ENCODE measurements around the gene EPHA1.

The EPHA1 gene

GRCh38 chr7:143444785-143445184 is 36.1 kb upstream of the EPHA1 start:
- peaks cover 9% of the 10 kb centered on the region for H3K27me3 Mint-ChIP-seq
- no peak for ATAC-seq (replicated peaks; ENCODE audit: extremely low read depth, poor library complexity, severe bottlenecking)
- DNase-seq (ENCODE audit: low spot score in 2 of 2): no peak

DNA sequence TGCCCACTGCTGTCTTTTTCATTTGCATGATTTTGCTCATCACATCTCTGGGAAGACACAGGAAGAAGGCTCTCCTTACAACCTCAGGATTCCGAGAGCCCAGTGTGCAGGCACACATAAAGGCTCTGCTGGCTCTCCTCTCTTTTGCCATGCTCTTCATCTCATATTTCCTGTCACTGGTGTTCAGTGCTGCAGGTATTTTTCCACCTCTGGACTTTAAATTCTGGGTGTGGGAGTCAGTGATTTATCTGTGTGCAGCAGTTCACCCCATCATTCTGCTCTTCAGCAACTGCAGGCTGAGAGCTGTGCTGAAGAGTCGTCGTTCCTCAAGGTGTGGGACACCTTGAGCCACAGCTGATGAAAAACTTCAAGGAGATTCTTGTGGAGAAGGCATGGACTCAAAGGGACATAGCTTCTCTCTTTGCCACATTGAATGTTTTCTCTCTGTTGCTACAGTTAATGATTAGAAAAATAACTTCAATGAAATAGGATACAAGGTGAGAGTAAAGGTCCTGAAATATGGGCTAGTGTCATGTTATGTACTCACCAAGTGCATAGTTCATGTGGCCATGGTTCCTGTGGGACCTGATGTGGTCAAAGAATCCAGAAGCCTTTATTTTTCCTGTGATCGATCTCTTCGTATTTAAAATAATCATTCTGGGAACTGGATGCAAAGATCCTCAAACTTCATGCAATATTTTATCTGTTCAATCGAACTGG is 35.6 kb upstream of the EPHA1 start:
- DNase-seq (ENCODE audit: low spot score in 2 of 2): no peak
- no peak for ATAC-seq (replicated peaks; ENCODE audit: extremely low read depth, poor library complexity, severe bottlenecking)
- no peaks in the 10 kb centered on the region for H3K4me1 Mint-ChIP-seq

More at GRCh38 chr7:143444785-143445184, 36.1 kb upstream of the EPHA1 start:
- Mint-ChIP-seq H3K9me3 (no peaks in the 10 kb centered on the region), H3K4me1 (no peaks in the 10 kb centered on the region), H3K4me3 (no peak overlapping the region), H3K36me3 (ENCODE audit: insufficient read depth) (peaks cover under 1% of the 10 kb centered on the region), H3K27ac (ENCODE audit: low read depth) (no peak overlapping the region)

GRCh38 chr7:143443153-143443552 is 34.5 kb upstream of the EPHA1 start, which contains the start of gene TAS2R60:
Gene TAS2R60 (plus strand): TSS chr7:143443453. CDS start chr7:143443453, 0 bp downstream.
- peaks cover 2% of the 10 kb centered on the region for H3K36me3 Mint-ChIP-seq (ENCODE audit: insufficient read depth)
- peaks cover 9% of the 10 kb centered on the region for H3K27me3 Mint-ChIP-seq
- H3K27ac Mint-ChIP-seq (ENCODE audit: low read depth): no peak within 1 kb of the TSS
- no peak within 1 kb of the TSS for H3K4me3 Mint-ChIP-seq
- ATAC-seq (replicated peaks; ENCODE audit: extremely low read depth, poor library complexity, severe bottlenecking): no peak
- DNase-seq (ENCODE audit: low spot score in 2 of 2): no peak
- peaks cover 5% of the 10 kb centered on the region for H3K4me1 Mint-ChIP-seq
- no peaks in the 10 kb centered on the region for H3K9me3 Mint-ChIP-seq

More for the DNA sequence above, 35.6 kb upstream of the EPHA1 start:
- H3K27ac Mint-ChIP-seq (ENCODE audit: low read depth): no peak overlapping the region
- H3K9me3 Mint-ChIP-seq: no peaks in the 10 kb centered on the region
- H3K36me3 Mint-ChIP-seq (ENCODE audit: insufficient read depth): peaks cover 2% of the 10 kb centered on the region
- no peak overlapping the region for H3K4me3 Mint-ChIP-seq
- H3K27me3 Mint-ChIP-seq: peaks cover 9% of the 10 kb centered on the region

- Mint-ChIP-seq H3K36me3 (ENCODE audit: insufficient read depth) (peaks cover 2% of the 10 kb centered on the region), H3K4me3 (no peak overlapping the region), H3K27ac (ENCODE audit: low read depth) (no peak overlapping the region), H3K27me3 (peaks cover 9% of the 10 kb centered on the region), H3K9me3 (no peaks in the 10 kb centered on the region), H3K4me1 (peaks cover 12% of the 10 kb centered on the region)
- ATAC-seq (replicated peaks; ENCODE audit: extremely low read depth, poor library complexity, severe bottlenecking) (no peak), DNase-seq (ENCODE audit: low spot score in 2 of 2) (no peak)
Measured at GRCh38 chr7:143439866-143440265, 31.2 kb upstream of the EPHA1 start.

DNA sequence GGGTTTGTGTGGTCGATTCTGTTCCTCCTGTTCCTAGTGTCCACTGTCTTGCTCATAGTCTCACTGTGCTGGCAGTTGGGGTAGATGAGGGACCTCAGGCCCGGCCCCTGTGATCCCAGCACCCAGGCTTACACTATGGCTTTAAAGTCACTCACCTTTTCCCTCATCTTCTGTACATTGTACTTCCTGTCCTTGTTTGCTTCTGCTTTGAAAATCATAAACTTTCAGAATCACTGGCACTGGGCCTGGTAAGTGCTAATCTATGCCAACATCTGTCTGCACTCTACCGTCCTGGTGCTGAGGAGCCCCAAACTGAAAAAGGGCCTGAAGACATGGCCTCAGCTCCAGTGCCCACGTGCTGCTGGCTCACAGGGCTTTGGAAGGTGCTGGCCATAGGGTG is 28.9 kb upstream of the EPHA1 start:
- ATAC-seq (replicated peaks; ENCODE audit: extremely low read depth, poor library complexity, severe bottlenecking) (no peak), DNase-seq (ENCODE audit: low spot score in 2 of 2) (no peak)
- H3K4me3 Mint-ChIP-seq: no peak overlapping the region
- H3K9me3 Mint-ChIP-seq: no peaks in the 10 kb centered on the region
- H3K4me1 Mint-ChIP-seq: peaks cover 12% of the 10 kb centered on the region
- H3K27ac Mint-ChIP-seq (ENCODE audit: low read depth): no peak overlapping the region
- peaks cover 10% of the 10 kb centered on the region for H3K27me3 Mint-ChIP-seq
- peaks cover 3% of the 10 kb centered on the region for H3K36me3 Mint-ChIP-seq (ENCODE audit: insufficient read depth)

DNA sequence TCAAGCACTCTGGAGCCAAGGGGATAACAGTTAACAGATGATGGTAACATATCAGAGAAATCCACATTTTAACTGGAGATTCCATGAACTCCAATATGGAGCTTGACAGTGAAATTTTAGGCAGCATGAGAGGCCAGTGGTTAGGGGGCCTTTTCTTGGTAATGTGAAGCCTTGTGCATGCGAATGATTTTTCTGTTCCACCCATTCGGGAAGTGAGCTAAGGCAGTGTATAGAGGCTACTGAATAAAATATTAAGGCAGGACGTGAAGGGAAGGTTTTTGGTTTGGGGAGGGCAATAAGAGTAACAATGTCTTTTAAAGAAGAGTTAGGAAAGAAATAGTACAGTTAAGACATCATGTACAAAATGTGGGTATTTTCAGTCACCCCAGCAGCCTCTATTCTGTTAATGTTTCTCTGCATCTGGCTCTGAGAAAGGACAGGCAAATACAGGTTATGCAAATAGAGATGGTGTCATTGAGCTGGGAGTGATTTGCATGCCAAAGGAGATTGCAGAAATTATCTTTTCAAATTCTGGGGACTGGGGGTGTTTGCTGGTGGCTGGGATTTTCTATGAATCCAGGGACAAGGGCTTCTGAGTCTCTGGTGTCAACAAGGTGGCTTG is 27.8 kb upstream of the EPHA1 start:
- Mint-ChIP-seq H3K27me3 (peaks cover 11% of the 10 kb centered on the region), H3K27ac (ENCODE audit: low read depth) (no peak overlapping the region), H3K4me3 (no peak overlapping the region), H3K4me1 (peaks cover 12% of the 10 kb centered on the region), H3K36me3 (ENCODE audit: insufficient read depth) (peaks cover 3% of the 10 kb centered on the region), H3K9me3 (no peaks in the 10 kb centered on the region)
- no peak for DNase-seq (ENCODE audit: low spot score in 2 of 2)
- ATAC-seq (replicated peaks; ENCODE audit: extremely low read depth, poor library complexity, severe bottlenecking): no peak

- no peak for DNase-seq (ENCODE audit: low spot score in 2 of 2)
- Mint-ChIP-seq H3K36me3 (ENCODE audit: insufficient read depth) (peaks cover 3% of the 10 kb centered on the region), H3K27me3 (peaks cover 11% of the 10 kb centered on the region), H3K27ac (ENCODE audit: low read depth) (no peak overlapping the region), H3K4me3 (no peak overlapping the region), H3K4me1 (peaks cover 12% of the 10 kb centered on the region), H3K9me3 (no peaks in the 10 kb centered on the region)
- ATAC-seq (replicated peaks; ENCODE audit: extremely low read depth, poor library complexity, severe bottlenecking): no peak
Measured at GRCh38 chr7:143435266-143435665, 26.6 kb upstream of the EPHA1 start.

DNA sequence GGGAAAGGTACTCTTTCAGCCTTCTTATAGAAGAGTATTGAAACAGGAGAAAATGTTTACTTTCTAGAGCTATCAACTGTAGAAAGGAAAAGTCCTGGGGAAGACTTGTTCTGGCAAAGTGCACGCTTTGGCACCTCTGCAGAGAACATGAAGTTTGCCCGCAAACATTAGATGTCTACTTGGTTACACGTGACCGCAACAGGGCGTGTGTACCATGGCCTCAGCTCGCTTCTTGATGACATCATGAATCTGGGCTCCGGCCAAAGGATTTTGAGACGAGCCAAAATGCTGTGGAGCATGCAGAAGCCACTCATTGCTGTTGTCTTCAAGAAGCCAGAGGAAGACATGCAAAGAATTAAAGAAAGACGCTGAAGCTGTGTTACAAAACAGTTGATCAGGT is 26.0 kb upstream of the EPHA1 start:
- ATAC-seq (replicated peaks; ENCODE audit: extremely low read depth, poor library complexity, severe bottlenecking): no peak
- no peak overlapping the region for H3K4me3 Mint-ChIP-seq

DNA sequence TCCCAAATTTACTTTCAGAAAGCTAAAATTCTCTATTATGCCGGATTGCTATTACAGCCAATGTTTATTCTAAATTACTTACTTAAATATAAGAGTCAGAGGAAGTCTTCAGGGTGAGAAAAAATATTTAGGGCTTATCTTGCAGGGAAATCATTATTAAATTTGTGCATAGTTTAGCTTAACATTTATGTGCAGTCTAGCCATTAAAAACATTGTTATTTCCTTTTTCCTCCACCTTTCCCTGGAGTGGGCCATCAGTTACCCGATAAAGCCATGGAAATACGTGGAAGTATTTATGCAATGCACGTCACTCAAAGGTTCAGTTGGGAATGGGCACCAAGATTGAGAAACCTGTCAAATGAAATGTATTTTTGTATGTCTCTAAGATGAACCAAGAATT is 25.1 kb upstream of the EPHA1 start:
- H3K27me3 Mint-ChIP-seq: peaks cover 11% of the 10 kb centered on the region
- peaks cover 1% of the 10 kb centered on the region for H3K36me3 Mint-ChIP-seq (ENCODE audit: insufficient read depth)
- no peak overlapping the region for H3K27ac Mint-ChIP-seq (ENCODE audit: low read depth)
- ATAC-seq (replicated peaks; ENCODE audit: extremely low read depth, poor library complexity, severe bottlenecking) (no peak), DNase-seq (ENCODE audit: low spot score in 2 of 2) (no peak)
- no peak overlapping the region for H3K4me3 Mint-ChIP-seq
- no peaks in the 10 kb centered on the region for H3K9me3 Mint-ChIP-seq
- peaks cover 10% of the 10 kb centered on the region for H3K4me1 Mint-ChIP-seq

More for the DNA sequence above, 26.0 kb upstream of the EPHA1 start:
- no peak for DNase-seq (ENCODE audit: low spot score in 2 of 2)
- Mint-ChIP-seq H3K27ac (ENCODE audit: low read depth) (no peak overlapping the region), H3K36me3 (ENCODE audit: insufficient read depth) (peaks cover 2% of the 10 kb centered on the region), H3K9me3 (no peaks in the 10 kb centered on the region), H3K27me3 (peaks cover 11% of the 10 kb centered on the region), H3K4me1 (peaks cover 12% of the 10 kb centered on the region)

DNA sequence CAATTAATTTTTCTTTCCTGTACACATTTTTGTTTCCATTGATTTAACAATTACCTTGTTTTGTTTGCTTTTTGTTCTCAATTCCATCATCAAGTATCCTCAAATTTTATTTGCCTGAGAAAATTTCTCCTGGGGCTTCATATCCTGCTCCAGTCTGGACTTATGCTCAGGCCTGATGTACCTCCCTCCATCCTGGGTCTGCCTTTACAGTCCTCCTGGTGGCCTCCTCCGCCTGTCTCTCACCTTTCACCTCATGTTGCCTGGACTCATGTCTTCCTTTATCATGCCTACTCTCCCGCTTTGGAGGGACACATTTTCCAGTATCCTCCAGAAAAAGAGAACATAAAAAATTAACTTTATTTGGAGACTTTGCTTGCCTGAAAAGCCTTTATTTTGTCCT is 22.5 kb upstream of the EPHA1 start:
- H3K9me3 Mint-ChIP-seq: no peaks in the 10 kb centered on the region
- no peaks in the 10 kb centered on the region for H3K4me1 Mint-ChIP-seq
- ATAC-seq (replicated peaks; ENCODE audit: extremely low read depth, poor library complexity, severe bottlenecking) (no peak), DNase-seq (ENCODE audit: low spot score in 2 of 2) (no peak)
- H3K27me3 Mint-ChIP-seq: peaks cover 11% of the 10 kb centered on the region
- H3K36me3 Mint-ChIP-seq (ENCODE audit: insufficient read depth): peaks cover 1% of the 10 kb centered on the region
- no peak overlapping the region for H3K27ac Mint-ChIP-seq (ENCODE audit: low read depth)
- no peak overlapping the region for H3K4me3 Mint-ChIP-seq

GRCh38 chr7:143429770-143430698 is 21.4 kb upstream of the EPHA1 start:
- Mint-ChIP-seq H3K27me3 (peaks cover 11% of the 10 kb centered on the region), H3K4me1 (no peaks in the 10 kb centered on the region), H3K9me3 (no peaks in the 10 kb centered on the region), H3K4me3 (no peak overlapping the region), H3K27ac (ENCODE audit: low read depth) (no peak overlapping the region), H3K36me3 (ENCODE audit: insufficient read depth) (peaks cover 1% of the 10 kb centered on the region)
- DNase-seq (ENCODE audit: low spot score in 2 of 2) (no peak), ATAC-seq (replicated peaks; ENCODE audit: extremely low read depth, poor library complexity, severe bottlenecking) (no peak)

- Mint-ChIP-seq H3K4me1 (no peaks in the 10 kb centered on the region), H3K27ac (ENCODE audit: low read depth) (no peak overlapping the region), H3K27me3 (peaks cover under 1% of the 10 kb centered on the region), H3K36me3 (ENCODE audit: insufficient read depth) (no peaks in the 10 kb centered on the region), H3K9me3 (no peaks in the 10 kb centered on the region), H3K4me3 (no peak overlapping the region)
- DNase-seq (ENCODE audit: low spot score in 2 of 2) (no peak), ATAC-seq (replicated peaks; ENCODE audit: extremely low read depth, poor library complexity, severe bottlenecking) (no peak)
Measured at GRCh38 chr7:143426479-143427142, 18.0 kb upstream of the EPHA1 start.
